ENCODE results near the gene FAM98B.

The FAM98B gene

DNA sequence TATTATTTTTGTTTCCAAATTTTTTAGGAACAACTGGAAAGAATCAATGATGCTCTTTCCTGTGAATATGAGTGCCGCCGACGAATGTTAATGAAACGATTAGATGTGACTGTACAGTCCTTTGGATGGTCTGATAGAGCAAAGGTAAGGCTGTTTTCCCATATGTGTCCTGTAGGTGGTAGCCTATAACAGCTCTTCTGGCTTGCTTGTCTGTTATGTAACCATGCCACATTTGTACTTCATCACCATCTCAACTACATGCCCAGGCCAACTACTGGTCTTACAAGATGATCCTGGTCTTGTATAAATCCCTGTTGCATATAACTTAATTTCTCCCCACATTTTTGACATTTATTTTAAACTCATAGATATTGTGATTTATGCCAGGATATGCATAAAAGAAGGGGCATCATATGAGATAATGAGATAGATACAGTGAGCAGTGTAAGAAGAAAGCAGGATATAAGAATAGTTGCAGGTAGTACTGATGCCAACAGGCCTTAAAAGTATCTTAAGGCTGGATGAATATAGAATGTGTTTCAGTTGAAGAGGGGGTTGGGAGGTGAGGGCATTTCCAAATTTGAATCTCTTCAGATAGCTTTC, 20.3 kb downstream of the FAM98B start:
- ATAC-seq = peak; percentile 98
- TF ChIP-seq, protein P1, sequence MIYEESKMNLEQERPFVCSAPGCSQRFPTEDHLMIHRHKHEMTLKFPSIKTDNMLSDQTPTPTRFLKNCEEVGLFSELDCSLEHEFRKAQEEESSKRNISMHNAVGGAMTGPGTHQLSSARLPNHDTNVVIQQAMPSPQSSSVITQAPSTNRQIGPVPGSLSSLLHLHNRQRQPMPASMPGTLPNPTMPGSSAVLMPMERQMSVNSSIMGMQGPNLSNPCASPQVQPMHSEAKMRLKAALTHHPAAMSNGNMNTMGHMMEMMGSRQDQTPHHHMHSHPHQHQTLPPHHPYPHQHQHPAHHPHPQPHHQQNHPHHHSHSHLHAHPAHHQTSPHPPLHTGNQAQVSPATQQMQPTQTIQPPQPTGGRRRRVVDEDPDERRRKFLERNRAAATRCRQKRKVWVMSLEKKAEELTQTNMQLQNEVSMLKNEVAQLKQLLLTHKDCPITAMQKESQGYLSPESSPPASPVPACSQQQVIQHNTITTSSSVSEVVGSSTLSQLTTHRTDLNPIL (CRISPR knock-in tag; IDR thresholded peaks at IDR 0.05; ENCODE audit: low read depth) = no peak
- TF ChIP-seq GLIS3 (CRISPR knock-in tag; IDR thresholded peaks at IDR 0.05) (no peak), OSR1 (CRISPR knock-in tag; IDR thresholded peaks at IDR 0.05) (no peak), RARB (CRISPR knock-in tag; IDR thresholded peaks at IDR 0.05) (no peak), ZC3H10 (CRISPR knock-in tag; IDR thresholded peaks at IDR 0.05) (no peak), ARNTL (CRISPR knock-in tag; IDR thresholded peaks at IDR 0.05; ENCODE audit: borderline replicate concordance, low read depth) (no peak), ESRRG (CRISPR knock-in tag; IDR thresholded peaks at IDR 0.05) (no peak), PPARA (CRISPR knock-in tag; IDR thresholded peaks at IDR 0.05; ENCODE audit: borderline replicate concordance) (no peak), ZNF8 (CRISPR knock-in tag; IDR thresholded peaks at IDR 0.05) (no peak), ZNF565 (CRISPR knock-in tag; conservative IDR thresholded peaks at IDR 0.05; ENCODE audit: low read depth) (no peak), TCF4 (CRISPR knock-in tag; IDR thresholded peaks at IDR 0.05; ENCODE audit: borderline replicate concordance) (no peak), TOX (CRISPR knock-in tag; IDR thresholded peaks at IDR 0.05; ENCODE audit: borderline replicate concordance) (no peak)
- TF ChIP-seq, protein P2, sequence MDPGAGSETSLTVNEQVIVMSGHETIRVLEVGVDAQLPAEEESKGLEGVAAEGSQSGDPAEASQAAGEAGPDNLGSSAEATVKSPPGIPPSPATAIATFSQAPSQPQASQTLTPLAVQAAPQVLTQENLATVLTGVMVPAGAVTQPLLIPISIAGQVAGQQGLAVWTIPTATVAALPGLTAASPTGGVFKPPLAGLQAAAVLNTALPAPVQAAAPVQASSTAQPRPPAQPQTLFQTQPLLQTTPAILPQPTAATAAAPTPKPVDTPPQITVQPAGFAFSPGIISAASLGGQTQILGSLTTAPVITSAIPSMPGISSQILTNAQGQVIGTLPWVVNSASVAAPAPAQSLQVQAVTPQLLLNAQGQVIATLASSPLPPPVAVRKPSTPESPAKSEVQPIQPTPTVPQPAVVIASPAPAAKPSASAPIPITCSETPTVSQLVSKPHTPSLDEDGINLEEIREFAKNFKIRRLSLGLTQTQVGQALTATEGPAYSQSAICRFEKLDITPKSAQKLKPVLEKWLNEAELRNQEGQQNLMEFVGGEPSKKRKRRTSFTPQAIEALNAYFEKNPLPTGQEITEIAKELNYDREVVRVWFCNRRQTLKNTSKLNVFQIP (CRISPR knock-in tag; IDR thresholded peaks at IDR 0.05; ENCODE audit: borderline replicate concordance, low read depth) = no peak
- TF ChIP-seq, protein P3, sequence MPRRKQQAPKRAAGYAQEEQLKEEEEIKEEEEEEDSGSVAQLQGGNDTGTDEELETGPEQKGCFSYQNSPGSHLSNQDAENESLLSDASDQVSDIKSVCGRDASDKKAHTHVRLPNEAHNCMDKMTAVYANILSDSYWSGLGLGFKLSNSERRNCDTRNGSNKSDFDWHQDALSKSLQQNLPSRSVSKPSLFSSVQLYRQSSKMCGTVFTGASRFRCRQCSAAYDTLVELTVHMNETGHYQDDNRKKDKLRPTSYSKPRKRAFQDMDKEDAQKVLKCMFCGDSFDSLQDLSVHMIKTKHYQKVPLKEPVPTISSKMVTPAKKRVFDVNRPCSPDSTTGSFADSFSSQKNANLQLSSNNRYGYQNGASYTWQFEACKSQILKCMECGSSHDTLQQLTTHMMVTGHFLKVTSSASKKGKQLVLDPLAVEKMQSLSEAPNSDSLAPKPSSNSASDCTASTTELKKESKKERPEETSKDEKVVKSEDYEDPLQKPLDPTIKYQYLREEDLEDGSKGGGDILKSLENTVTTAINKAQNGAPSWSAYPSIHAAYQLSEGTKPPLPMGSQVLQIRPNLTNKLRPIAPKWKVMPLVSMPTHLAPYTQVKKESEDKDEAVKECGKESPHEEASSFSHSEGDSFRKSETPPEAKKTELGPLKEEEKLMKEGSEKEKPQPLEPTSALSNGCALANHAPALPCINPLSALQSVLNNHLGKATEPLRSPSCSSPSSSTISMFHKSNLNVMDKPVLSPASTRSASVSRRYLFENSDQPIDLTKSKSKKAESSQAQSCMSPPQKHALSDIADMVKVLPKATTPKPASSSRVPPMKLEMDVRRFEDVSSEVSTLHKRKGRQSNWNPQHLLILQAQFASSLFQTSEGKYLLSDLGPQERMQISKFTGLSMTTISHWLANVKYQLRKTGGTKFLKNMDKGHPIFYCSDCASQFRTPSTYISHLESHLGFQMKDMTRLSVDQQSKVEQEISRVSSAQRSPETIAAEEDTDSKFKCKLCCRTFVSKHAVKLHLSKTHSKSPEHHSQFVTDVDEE (CRISPR knock-in tag; IDR thresholded peaks at IDR 0.05) = no peak
- TF ChIP-seq, protein P4, sequence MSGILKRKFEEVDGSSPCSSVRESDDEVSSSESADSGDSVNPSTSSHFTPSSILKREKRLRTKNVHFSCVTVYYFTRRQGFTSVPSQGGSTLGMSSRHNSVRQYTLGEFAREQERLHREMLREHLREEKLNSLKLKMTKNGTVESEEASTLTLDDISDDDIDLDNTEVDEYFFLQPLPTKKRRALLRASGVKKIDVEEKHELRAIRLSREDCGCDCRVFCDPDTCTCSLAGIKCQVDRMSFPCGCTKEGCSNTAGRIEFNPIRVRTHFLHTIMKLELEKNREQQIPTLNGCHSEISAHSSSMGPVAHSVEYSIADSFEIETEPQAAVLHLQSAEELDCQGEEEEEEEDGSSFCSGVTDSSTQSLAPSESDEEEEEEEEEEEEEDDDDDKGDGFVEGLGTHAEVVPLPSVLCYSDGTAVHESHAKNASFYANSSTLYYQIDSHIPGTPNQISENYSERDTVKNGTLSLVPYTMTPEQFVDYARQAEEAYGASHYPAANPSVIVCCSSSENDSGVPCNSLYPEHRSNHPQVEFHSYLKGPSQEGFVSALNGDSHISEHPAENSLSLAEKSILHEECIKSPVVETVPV (CRISPR knock-in tag; IDR thresholded peaks at IDR 0.05) = no peak

DNA sequence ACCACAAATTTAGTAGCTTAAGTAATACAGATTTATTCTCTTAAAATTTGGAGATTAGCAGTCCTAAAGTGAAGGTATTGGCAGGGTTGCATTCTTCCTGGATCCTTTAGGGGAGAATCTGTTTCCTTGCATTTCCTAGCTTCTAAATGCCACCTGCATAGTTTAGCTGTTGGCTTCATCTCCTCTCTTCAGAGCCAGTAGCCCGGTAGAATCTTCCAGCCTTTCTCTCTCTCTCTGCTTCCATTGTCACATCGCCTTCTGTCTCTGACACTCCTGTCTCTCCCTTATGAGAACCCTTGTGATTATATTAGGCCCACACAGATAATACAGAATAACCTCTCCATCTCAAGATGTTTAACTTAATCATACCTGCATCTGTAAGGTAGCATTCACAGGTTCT, 21.4 kb downstream of the FAM98B start:
- TF ChIP-seq, protein P4 (CRISPR knock-in tag; IDR thresholded peaks at IDR 0.05) = no peak
- TF ChIP-seq SNAI2 (CRISPR knock-in tag; IDR thresholded peaks at IDR 0.05) (no peak), TOX (CRISPR knock-in tag; IDR thresholded peaks at IDR 0.05; ENCODE audit: borderline replicate concordance) (no peak), BACH2 (CRISPR knock-in tag; IDR thresholded peaks at IDR 0.05; ENCODE audit: borderline replicate concordance) (no peak)
- ATAC-seq = no peak

DNA sequence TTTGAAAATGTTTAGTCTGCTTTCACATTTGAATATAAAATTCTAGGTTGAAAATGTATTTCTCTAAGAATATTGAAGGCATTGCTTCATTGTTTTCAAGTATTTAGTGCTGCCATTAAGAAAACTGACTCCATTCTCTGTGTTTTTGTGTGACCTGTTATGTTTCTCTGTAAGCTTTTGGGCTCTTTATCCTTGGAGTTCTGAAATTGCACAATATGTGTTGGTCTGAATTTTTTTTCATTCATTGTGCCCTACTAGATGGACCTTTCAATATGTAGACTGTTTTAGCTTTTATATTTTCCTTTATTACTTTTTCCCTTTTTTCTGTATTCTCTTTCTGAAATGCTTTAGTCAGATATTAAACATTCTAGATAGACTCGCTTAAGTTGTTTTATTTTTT, 22.2 kb downstream of the FAM98B start:
- no peak for ATAC-seq
- TF ChIP-seq RARB (CRISPR knock-in tag; IDR thresholded peaks at IDR 0.05) (no peak), GLIS3 (CRISPR knock-in tag; IDR thresholded peaks at IDR 0.05) (no peak), ZC3H10 (CRISPR knock-in tag; IDR thresholded peaks at IDR 0.05) (no peak), ZFP30 (CRISPR knock-in tag; IDR thresholded peaks at IDR 0.05) (no peak), ZNF70 (CRISPR knock-in tag; IDR thresholded peaks at IDR 0.05) (no peak), ESRRG (CRISPR knock-in tag; IDR thresholded peaks at IDR 0.05) (no peak), PPARA (CRISPR knock-in tag; IDR thresholded peaks at IDR 0.05; ENCODE audit: borderline replicate concordance) (no peak), BACH2 (CRISPR knock-in tag; IDR thresholded peaks at IDR 0.05; ENCODE audit: borderline replicate concordance) (no peak), ARNTL (CRISPR knock-in tag; IDR thresholded peaks at IDR 0.05; ENCODE audit: borderline replicate concordance, low read depth) (no peak), ZNF8 (CRISPR knock-in tag; IDR thresholded peaks at IDR 0.05) (no peak), CSDC2 (CRISPR knock-in tag; IDR thresholded peaks at IDR 0.05) (no peak), TCF4 (CRISPR knock-in tag; IDR thresholded peaks at IDR 0.05; ENCODE audit: borderline replicate concordance) (no peak), ISL1 (CRISPR knock-in tag; IDR thresholded peaks at IDR 0.05) (no peak), ZNF565 (CRISPR knock-in tag; conservative IDR thresholded peaks at IDR 0.05; ENCODE audit: low read depth) (no peak), SNAI2 (CRISPR knock-in tag; IDR thresholded peaks at IDR 0.05) (no peak)
- TF ChIP-seq, protein P5, sequence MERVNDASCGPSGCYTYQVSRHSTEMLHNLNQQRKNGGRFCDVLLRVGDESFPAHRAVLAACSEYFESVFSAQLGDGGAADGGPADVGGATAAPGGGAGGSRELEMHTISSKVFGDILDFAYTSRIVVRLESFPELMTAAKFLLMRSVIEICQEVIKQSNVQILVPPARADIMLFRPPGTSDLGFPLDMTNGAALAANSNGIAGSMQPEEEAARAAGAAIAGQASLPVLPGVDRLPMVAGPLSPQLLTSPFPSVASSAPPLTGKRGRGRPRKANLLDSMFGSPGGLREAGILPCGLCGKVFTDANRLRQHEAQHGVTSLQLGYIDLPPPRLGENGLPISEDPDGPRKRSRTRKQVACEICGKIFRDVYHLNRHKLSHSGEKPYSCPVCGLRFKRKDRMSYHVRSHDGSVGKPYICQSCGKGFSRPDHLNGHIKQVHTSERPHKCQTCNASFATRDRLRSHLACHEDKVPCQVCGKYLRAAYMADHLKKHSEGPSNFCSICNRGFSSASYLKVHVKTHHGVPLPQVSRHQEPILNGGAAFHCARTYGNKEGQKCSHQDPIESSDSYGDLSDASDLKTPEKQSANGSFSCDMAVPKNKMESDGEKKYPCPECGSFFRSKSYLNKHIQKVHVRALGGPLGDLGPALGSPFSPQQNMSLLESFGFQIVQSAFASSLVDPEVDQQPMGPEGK (CRISPR knock-in tag; IDR thresholded peaks at IDR 0.05; ENCODE audit: borderline replicate concordance) = no peak
- TF ChIP-seq, protein P4 (CRISPR knock-in tag; IDR thresholded peaks at IDR 0.05) = no peak
